HG03175 (cell line): ENCODE data around the gene STYXL1.
A peak's percentile ranks its signal among the peaks of the same experiment; 100 is the strongest.
"Not testable (repeated sequence)": the region's sequence is repeated elsewhere in the genome, so short reads cannot be mapped to it uniquely, and the experiment has no call there.

ENCODE experiments used
- ATAC-seq: cut with Tn5 transposase; IDR thresholded peaks from one replicate; pipeline ENCODE4 v1.9.1; 2021; ENCODE audit warnings: mild to moderate bottlenecking, moderate library complexity; ENCODE audit not compliant: unreplicated experiment

The STYXL1 gene

GRCh38 chr7:76066716-76067503 is 19.1 kb upstream of the STYXL1 start:
- no peak for ATAC-seq

DNA sequence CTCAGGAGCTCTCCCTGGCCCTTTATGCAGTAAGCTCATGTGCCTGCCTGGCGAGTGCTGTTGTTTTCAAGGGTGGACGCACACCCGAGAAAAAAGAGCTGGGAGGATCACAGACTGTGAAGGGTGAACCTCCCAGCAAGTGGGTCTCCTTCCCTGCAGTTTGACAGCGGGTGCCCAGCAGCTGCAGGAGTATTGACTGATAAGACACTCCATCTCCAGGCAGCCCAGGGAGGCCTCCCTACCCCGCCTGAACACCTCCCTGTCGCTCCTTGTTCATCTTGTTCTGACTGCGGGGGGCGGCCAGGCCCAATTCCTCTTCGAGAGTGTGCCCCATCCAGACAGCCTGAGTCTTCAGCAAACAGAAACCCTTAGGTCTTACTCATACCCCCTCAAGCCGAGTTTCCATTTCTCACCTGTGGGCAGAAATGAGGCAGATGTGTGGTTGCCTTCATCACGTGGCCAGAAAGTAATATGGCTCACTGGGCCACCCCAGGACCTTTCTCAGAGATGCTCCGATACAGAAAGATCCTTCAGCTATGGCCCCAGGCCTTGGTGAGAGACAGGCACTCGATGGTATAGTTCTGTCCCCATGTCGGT is 17.3 kb upstream of the STYXL1 start:
- no peak for ATAC-seq

GRCh38 chr7:76064208-76064970 is 16.6 kb upstream of the STYXL1 start:
- no peak for ATAC-seq

DNA sequence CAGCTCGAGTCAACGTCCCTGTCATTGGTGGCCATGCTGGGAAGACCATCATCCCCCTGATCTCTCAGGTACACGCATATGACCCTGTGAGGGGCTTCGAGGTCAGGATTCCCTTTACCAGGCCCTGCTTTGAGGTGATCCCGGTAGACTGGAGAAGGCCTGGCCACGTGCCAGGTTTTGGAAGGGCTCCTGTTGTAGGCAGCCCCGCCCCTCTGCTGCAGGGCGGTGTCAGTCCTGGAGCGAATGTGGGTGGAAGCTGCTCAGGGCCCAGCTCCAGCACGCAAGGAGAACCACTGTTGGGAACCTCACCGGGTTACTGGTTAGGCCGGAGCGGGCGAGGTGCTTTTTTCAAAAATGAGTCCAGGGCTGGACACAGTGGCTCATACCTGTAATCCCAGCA is 15.7 kb upstream of the STYXL1 start:
- ATAC-seq, result no peak

DNA sequence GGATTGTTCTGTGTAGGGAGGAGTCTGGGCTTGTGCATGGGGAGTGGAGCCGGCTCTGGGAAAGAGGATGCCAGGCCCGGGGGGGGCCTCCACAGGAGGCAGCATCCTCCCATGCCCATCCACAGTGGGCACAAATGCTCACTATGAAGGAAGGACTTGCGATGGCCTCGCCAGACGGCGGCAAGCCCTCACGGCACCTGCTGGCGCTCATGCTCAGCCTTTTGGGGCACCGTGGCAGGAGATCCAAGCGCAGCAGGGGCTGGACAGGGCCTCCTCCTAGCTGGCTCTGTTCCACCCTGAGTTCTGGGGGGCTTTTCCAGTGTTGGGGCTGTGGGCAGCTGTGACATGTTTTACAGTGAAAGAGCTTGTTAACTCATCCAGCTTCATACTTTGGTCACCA is 15.3 kb upstream of the STYXL1 start:
- no peak for ATAC-seq

- no peak for ATAC-seq
Observed at GRCh38 chr7:76062254-76062653, 14.5 kb upstream of the STYXL1 start.

GRCh38 chr7:76060842-76061241 is 13.0 kb upstream of the STYXL1 start:
- no peak for ATAC-seq

DNA sequence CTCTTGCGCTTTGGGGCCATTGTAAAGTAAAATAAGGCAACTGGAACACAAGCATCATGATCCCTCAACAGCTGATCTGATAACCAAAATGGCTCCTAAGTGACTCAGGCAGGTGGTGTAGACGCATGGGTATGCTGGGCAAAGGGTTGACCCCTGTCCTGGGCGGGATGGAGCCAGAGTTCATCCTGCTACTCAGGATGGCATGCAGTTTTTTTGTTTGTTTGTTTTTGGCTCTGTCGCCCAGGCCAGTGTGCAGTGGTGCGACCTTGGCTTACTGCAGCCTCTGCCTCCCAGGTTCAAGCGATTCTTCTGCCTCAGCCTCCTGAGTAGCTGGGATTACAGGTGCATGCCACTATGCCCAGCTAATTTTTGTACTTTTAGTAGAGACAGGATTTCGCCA is 10.9 kb upstream of the STYXL1 start:
- ATAC-seq, result not testable (repeated sequence)

DNA sequence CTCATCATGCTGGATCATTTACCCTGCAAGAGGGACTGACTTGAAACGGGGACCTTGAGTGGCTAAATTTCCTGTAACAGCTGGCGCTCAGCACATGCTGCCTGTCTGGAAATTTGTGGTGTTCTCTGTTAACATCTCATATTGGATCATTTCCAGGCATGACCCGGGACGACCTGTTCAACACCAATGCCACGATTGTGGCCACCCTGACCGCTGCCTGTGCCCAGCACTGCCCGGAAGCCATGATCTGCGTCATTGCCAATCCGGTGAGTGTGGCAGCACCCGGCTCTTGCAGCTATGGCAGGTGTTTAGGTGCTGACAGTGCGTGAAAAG is 10.0 kb upstream of the STYXL1 start:
- ATAC-seq, result no peak

DNA sequence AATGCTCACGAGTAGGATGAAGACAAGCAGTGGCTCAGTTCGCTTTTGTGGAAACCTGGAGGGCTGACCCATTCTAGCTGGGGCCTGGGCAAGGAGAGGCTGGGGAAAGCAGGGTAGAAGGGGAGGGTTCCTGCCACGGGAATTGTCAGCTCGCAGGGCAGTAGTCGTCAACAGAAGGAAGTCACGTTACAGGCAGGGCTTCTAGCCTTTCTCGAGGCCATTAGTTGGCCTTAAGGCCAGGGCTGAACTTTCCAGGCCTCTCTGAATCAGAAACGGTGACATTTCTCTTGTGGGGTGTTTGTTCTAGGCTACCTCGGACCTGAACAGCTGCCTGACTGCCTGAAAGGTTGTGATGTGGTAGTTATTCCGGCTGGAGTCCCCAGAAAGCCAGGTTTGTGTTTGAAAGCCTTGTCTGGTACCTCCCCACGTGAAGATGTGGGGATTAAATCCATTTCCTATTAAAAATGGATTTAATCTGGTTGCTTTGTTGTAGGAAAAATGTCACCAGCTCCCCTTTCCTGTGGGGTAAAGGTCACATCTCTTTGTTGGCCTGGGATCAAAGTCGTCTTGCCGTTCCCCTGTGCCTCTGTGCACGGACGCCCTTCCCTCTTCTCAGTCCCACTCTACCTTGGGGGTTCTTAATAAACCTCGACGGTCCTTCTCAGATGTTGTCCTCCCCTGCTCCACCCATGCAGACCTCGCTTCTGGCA is 9.5 kb upstream of the STYXL1 start:
- ATAC-seq, result no peak

DNA sequence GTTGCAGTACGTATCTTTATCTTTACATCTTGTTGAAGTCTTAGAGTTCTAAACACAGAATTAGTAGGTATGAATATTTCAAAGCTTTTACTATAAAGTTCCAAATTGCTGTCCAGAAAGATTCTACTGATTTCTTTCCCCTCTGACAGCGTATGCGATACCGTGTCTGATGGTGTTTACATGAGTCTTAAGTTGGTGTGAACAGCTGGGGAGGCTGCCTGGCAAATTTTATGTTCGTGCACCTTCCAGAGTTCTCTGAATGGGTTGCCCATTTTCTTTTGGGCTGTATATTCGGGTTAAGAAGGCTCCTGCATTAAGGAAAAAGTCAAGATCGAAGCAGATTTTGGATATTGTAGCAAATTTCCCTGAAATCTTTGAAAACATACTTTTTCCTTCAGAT is 8.4 kb upstream of the STYXL1 start:
- ATAC-seq, result no peak

GRCh38 chr7:76054123-76055120 is 6.6 kb upstream of the STYXL1 start:
- no peak for ATAC-seq

GRCh38 chr7:76053461-76053860 is 5.7 kb upstream of the STYXL1 start:
- ATAC-seq, result no peak

- ATAC-seq, result not testable (repeated sequence)
Observed at GRCh38 chr7:76052681-76053080, 4.9 kb upstream of the STYXL1 start.

- no peak for ATAC-seq
Observed at GRCh38 chr7:76051840-76052239, 4.0 kb upstream of the STYXL1 start.

DNA sequence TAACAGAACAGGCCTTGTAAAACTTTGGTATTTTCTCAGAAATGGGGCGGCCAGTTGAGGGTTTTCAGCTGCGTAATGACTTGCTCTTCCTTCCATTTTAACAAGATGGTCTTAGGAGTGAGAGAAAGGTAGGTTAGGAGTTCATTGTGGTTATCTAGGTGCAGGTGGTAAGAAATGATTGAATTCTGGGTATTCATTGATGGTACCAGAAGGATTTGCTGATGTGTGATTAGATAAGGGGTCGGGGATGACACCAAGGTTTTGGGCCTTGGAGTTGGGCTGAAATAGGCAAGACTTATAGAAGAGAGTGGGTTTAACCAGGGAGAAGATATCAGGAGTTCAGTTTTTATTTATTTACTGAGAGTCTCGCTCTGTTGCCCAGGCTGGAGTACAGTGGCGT is 2.7 kb upstream of the STYXL1 start:
- no peak for ATAC-seq

DNA sequence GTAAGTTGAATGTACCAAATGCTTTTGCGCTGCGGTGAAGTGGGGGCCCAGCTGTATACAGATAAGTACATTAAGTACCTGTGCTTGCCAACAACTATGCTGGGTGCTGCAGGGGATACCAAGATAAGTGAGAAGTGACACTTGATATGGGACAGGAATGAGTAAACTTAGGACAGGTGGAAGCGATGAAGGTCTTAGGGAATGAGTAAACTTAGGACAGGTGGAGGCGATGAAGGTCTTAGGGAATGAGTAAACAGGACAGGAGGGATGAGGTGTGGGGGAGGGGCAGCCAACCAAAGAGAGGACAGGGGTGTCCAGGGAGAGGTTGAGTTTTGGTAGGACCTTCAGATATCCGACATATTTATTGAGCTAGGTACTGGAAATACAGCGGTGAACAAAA is 1.5 kb upstream of the STYXL1 start:
- ATAC-seq, result no peak

- no peak for ATAC-seq
Observed at GRCh38 chr7:76048668-76048988, 828 bp upstream of the STYXL1 start.

- peak; percentile 5 for ATAC-seq
Observed at GRCh38 chr7:76047305-76047810, 442 bp downstream of the STYXL1 start.

GRCh38 chr7:76044375-76044865 is 3.4 kb downstream of the STYXL1 start:
- no peak for ATAC-seq
